CD14-positive monocyte (primary cell): ENCODE results near the gene TWIST1. TPM values are rescaled to one million over a fixed set of nuclear protein-coding genes. Genes with fewer than 3 reads are reported as not detected.

Experiments
- DNase-seq, 3 donors: peaks; one replicate each; pipeline ENCODE4 v3.0.0-alpha.2; 2011 to 2022
- H2AFZ ChIP-seq: 2 replicates; pipeline ENCODE4 v1.6.0; 2012; ENCODE audit warnings: mild to moderate bottlenecking, low read depth, low read length, inconsistent platforms; ENCODE audit not compliant: insufficient read depth, poor library complexity, severe bottlenecking
- H3K27ac ChIP-seq, 2 donors: 1 replicate in 1 of 2; 2 replicates in 1 of 2; pipeline ENCODE4 v1.5.1; 2012 to 2013; ENCODE audit warnings: low read length in 2 of 2, control low read depth in 1 of 2, inconsistent platforms in 1 of 2, low read depth in 1 of 2, mild to moderate bottlenecking in 1 of 2
- H3K27me3 ChIP-seq, 2 donors: one replicate each; pipeline versions ENCODE4 v1.6.0 to v1.6.1; 2011 to 2013; ENCODE audit warnings: low read length in 2 of 2; ENCODE audit not compliant: control insufficient read depth in 2 of 2, insufficient read depth in 2 of 2
- H3K36me3 ChIP-seq, 2 donors: replicated peaks in 1 of 2; 1 replicate in 1 of 2; 2 replicates in 1 of 2; pipeline versions ENCODE4 v1.5.1 to v1.6.1; 2012 to 2013; ENCODE audit warnings: low read length in 2 of 2, control low read depth in 1 of 2, inconsistent platforms in 1 of 2, mild to moderate bottlenecking in 1 of 2; ENCODE audit not compliant: insufficient read depth in 2 of 2, control insufficient read depth in 1 of 2
- H3K4me1 ChIP-seq, 2 donors: 1 replicate in 1 of 2; 2 replicates in 1 of 2; pipeline versions ENCODE4 v1.5.1 to v1.6.1; 2012 to 2013; ENCODE audit warnings: low read length in 2 of 2, control low read depth in 1 of 2, inconsistent platforms in 1 of 2, mild to moderate bottlenecking in 1 of 2, moderate library complexity in 1 of 2; ENCODE audit not compliant: insufficient read depth in 2 of 2, control insufficient read depth in 1 of 2
- H3K4me2 ChIP-seq: replicated peaks from 2 replicates; pipeline ENCODE3; 2012; ENCODE audit warnings: low read length, moderate library complexity, mild to moderate bottlenecking; ENCODE audit not compliant: poor library complexity, severe bottlenecking; ENCODE audit errors: extremely low read depth
- H3K4me3 ChIP-seq, 3 experiments: fragments of 200-600 bp in 1 of 3; sonication (generic) in 1 of 3; replicated peaks in 1 of 3; 1 replicate in 2 of 3; 2 replicates in 1 of 3; pipeline ENCODE4 v1.5.1; 2011 to 2013; ENCODE audit warnings: low read length in 3 of 3, mild to moderate bottlenecking in 3 of 3, control low read depth in 2 of 3, low read depth in 2 of 3, inconsistent platforms in 1 of 3, moderate library complexity in 1 of 3
- H3K79me2 ChIP-seq: 2 replicates; pipeline ENCODE4 v1.6.0; 2012; ENCODE audit warnings: mild to moderate bottlenecking, control low read depth, inconsistent platforms, low read length, moderate library complexity; ENCODE audit not compliant: insufficient read depth
- H3K9ac ChIP-seq: 2 replicates; pipeline ENCODE4 v1.6.0; 2017; ENCODE audit warnings: low read length, mild to moderate bottlenecking; ENCODE audit not compliant: insufficient read depth, poor library complexity, severe bottlenecking
- H3K9me3 ChIP-seq, 2 donors: replicated peaks in 1 of 2; 1 replicate in 1 of 2; 2 replicates in 1 of 2; pipeline versions ENCODE4 v1.5.1 to v1.6.1; 2012 to 2013; ENCODE audit warnings: low read length in 2 of 2, control low read depth in 1 of 2; ENCODE audit not compliant: control insufficient read depth in 1 of 2, insufficient read depth in 1 of 2
- H4K20me1 ChIP-seq: 2 replicates; pipeline ENCODE4 v1.6.0; 2012; ENCODE audit warnings: mild to moderate bottlenecking, low read length, control low read depth, moderate library complexity; ENCODE audit not compliant: insufficient read depth
- H3K27ac Mint-ChIP-seq, 7 donors: one replicate each; pipeline ENCODE4 v1.8.0; 2020; ENCODE audit warnings: mild to moderate bottlenecking in 7 of 7, mixed read lengths in 7 of 7, moderate library complexity in 6 of 7, inconsistent platforms in 2 of 7
- H3K27me3 Mint-ChIP-seq, 3 donors: one replicate each; pipeline ENCODE4 v1.8.0; 2021 to 2022; ENCODE audit warnings: low read depth in 3 of 3, mild to moderate bottlenecking in 3 of 3, mixed read lengths in 3 of 3, moderate library complexity in 3 of 3, inconsistent platforms in 1 of 3
- H3K36me3 Mint-ChIP-seq, 2 donors: one replicate each; pipeline ENCODE4 v1.8.0; 2020; ENCODE audit warnings: mixed read lengths in 2 of 2, inconsistent platforms in 1 of 2, mild to moderate bottlenecking in 1 of 2
- H3K4me1 Mint-ChIP-seq: one replicate; pipeline ENCODE4 v1.8.0; 2020; ENCODE audit warnings: mild to moderate bottlenecking, mixed read lengths
- H3K4me3 Mint-ChIP-seq, 2 donors: one replicate each; pipeline ENCODE4 v1.8.0; 2020; ENCODE audit warnings: mild to moderate bottlenecking in 2 of 2, mixed read lengths in 2 of 2, moderate library complexity in 1 of 2
- H3K9me3 Mint-ChIP-seq, 7 donors: one replicate each; pipeline ENCODE4 v1.8.0; 2020 to 2022; ENCODE audit warnings: mixed read lengths in 7 of 7, mild to moderate bottlenecking in 6 of 7, moderate library complexity in 6 of 7, inconsistent platforms in 2 of 7
- CTCF ChIP-seq: fragments of 200-600 bp; IDR thresholded peaks from one replicate; pipeline ENCODE4 v1.8.0; 2022; ENCODE audit warnings: antibody characterized with exemption, mild to moderate bottlenecking
- WGBS: methylation state at CpG from one replicate; pipeline ENCODE4 v1.1.5; 2013; ENCODE audit warnings: missing lambda C conversion rate; ENCODE audit not compliant: insufficient coverage; 5-methylcytosine and 5-hydroxymethylcytosine counted together
- intact Hi-C, 2 donors: fragments of 100-400 bp; cut with micrococcal nuclease; formaldehyde crosslinking; loops; one replicate each; pipeline versions ENCODE4 v1.15.0 to v1.15.1; 2023
- polyA plus RNA-seq, 3 donors: library from polyadenylated mRNA; depleted of rRNA in 1 of 3; unstranded in 2 of 3; stranded (reverse) in 1 of 3; fragments of 300-500 nt in 2 of 3; fragments of >200 nt in 1 of 3; fragmentation: Illumina TruSeq in 2 of 3; gene quantifications; 1 replicate in 2 of 3; 2 replicates in 1 of 3; pipeline ENCODE4 v1.2.3, GENCODE V29; 2012 to 2021

TWIST1 gene
- polyA plus RNA-seq, 3 donors: not detected

- TF ChIP-seq CTCF: no peak
- Mint-ChIP-seq H3K4me3 (peak overlapping the region in 1 of 2 donors; percentile 87), H3K27me3 (peaks cover 93 to 98% (median 97%) of the 10 kb centered on the region in 3 donors), H3K9me3 (peaks cover 0 to 50% (median 38%) of the 10 kb centered on the region in 7 donors), H3K36me3 (peaks cover 3 to 10% of the 10 kb centered on the region in 2 donors), H3K4me1 (peaks cover 47% of the 10 kb centered on the region), H3K27ac (no peak overlapping the region)
- no peak overlapping the region for H3K4me3 ChIP-seq
- peaks cover 99 to 100% of the 10 kb centered on the region in 2 donors for H3K27me3 ChIP-seq
- peaks cover 14 to 70% of the 10 kb centered on the region in 2 donors for H3K9me3 ChIP-seq
- no peaks in the 10 kb centered on the region for H3K36me3 ChIP-seq
- H4K20me1 ChIP-seq: no peaks in the 10 kb centered on the region
- H3K4me2 ChIP-seq: no peak overlapping the region
- H3K4me1 ChIP-seq: peaks cover 28 to 31% of the 10 kb centered on the region in 2 donors
- DNase-seq: no peak
- H2AFZ ChIP-seq: no peak overlapping the region
- no peak overlapping the region for H3K27ac ChIP-seq
- no peak overlapping the region for H3K9ac ChIP-seq
- WGBS: 27% methylated on average over 4 of the region's 6 CpGs
- intact Hi-C loops: no loop called here
- H3K79me2 ChIP-seq: no peaks in the 10 kb centered on the region
These were observed 6.7 kb downstream of the TWIST1 start for GRCh38 chr7:19110776-19111175.

- Histone ChIP-seq H3K9me3 (peaks cover 14 to 71% of the 10 kb centered on the region in 2 donors), H4K20me1 (no peaks in the 10 kb centered on the region), H3K27ac (no peak overlapping the region), H3K79me2 (no peaks in the 10 kb centered on the region), H3K9ac (no peak overlapping the region), H3K4me1 (peaks cover 28 to 31% of the 10 kb centered on the region in 2 donors), H3K27me3 (peaks cover 99 to 100% of the 10 kb centered on the region in 2 donors), H2AFZ (no peak overlapping the region), H3K4me3 (no peak overlapping the region), H3K4me2 (no peak overlapping the region), H3K36me3 (no peaks in the 10 kb centered on the region)
- H3K4me3 Mint-ChIP-seq: peak overlapping the region in 1 of 2 donors; percentile 87
- no peak overlapping the region for H3K27ac Mint-ChIP-seq
- H3K4me1 Mint-ChIP-seq: peaks cover 48% of the 10 kb centered on the region
- H3K9me3 Mint-ChIP-seq: peaks cover 0 to 56% (median 41%) of the 10 kb centered on the region in 7 donors
- WGBS: 28% methylated on average over 4 of the region's 11 CpGs
- TF ChIP-seq CTCF: no peak
- peaks cover 3 to 10% of the 10 kb centered on the region in 2 donors for H3K36me3 Mint-ChIP-seq
- intact Hi-C loops: no loop called here
- no peak for DNase-seq
- H3K27me3 Mint-ChIP-seq: peaks cover 94 to 99% (median 97%) of the 10 kb centered on the region in 3 donors
These were observed 7.3 kb downstream of the TWIST1 start for GRCh38 chr7:19110026-19110730.
